HepG2 (cell line): ENCODE measurements around the gene SLC35F6. TPM values are rescaled to one million over a fixed set of nuclear protein-coding genes. Genes with fewer than 3 reads are reported as not detected.

ENCODE experiments used
- CAMTA2 ChIP-seq: sonication (generic); formaldehyde crosslinking; IDR thresholded peaks from 2 replicates; pipeline ENCODE4 v1.4.0; 2020; ENCODE audit warnings: mild to moderate bottlenecking, missing genetic modification reagents, borderline replicate concordance
- CENPT ChIP-seq: sonication (generic); formaldehyde crosslinking; IDR thresholded peaks from 2 replicates; pipeline ENCODE4 v1.8.0; 2022; ENCODE audit warnings: low read depth, mild to moderate bottlenecking, moderate library complexity, missing genetic modification reagents
- MLXIP ChIP-seq: sonication (generic); formaldehyde crosslinking; IDR thresholded peaks from 2 replicates; pipeline ENCODE4 v1.9.0; 2021; ENCODE audit warnings: missing genetic modification reagents, borderline replicate concordance
- PAXIP1 ChIP-seq: sonication (generic); formaldehyde crosslinking; conservative IDR thresholded peaks from 2 replicates; pipeline ENCODE4 v1.4.0; 2020; ENCODE audit warnings: mild to moderate bottlenecking, missing genetic modification reagents, moderate library complexity
- RBAK ChIP-seq: sonication (generic); formaldehyde crosslinking; IDR thresholded peaks from 2 replicates; pipeline ENCODE4 v1.5.1; 2020; ENCODE audit warnings: mild to moderate bottlenecking, missing genetic modification reagents
- RXRA ChIP-seq: sonication (generic); formaldehyde crosslinking; IDR thresholded peaks from 2 replicates; pipeline ENCODE4 v1.5.1; 2020; ENCODE audit warnings: missing genetic modification reagents
- RXRB ChIP-seq: IDR thresholded peaks from 2 replicates; pipeline ENCODE4 v1.6.1; 2016; ENCODE audit warnings: borderline replicate concordance, missing genetic modification reagents, missing compliant biosample characterization
- TGIF2 ChIP-seq: IDR thresholded peaks from 2 replicates; pipeline ENCODE4 v1.6.1; 2016; ENCODE audit warnings: control low read depth, missing compliant biosample characterization
- WIZ ChIP-seq: sonication (generic); formaldehyde crosslinking; IDR thresholded peaks from 2 replicates; pipeline ENCODE4 v1.5.1; 2020; ENCODE audit warnings: mild to moderate bottlenecking, missing genetic modification reagents
- ZBTB10 ChIP-seq: sonication (generic); formaldehyde crosslinking; IDR thresholded peaks from 2 replicates; pipeline ENCODE4 v1.4.0; 2020; ENCODE audit warnings: missing genetic modification reagents, borderline replicate concordance
- ZBTB25 ChIP-seq: IDR thresholded peaks from 2 replicates; pipeline ENCODE4 v1.6.1; 2018; ENCODE audit warnings: missing genetic modification reagents
- ZBTB39 ChIP-seq: sonication (generic); formaldehyde crosslinking; IDR thresholded peaks from 2 replicates; pipeline ENCODE4 v1.5.0; 2020; ENCODE audit warnings: missing genetic modification reagents
- ZNF678 ChIP-seq: sonication (generic); formaldehyde crosslinking; IDR thresholded peaks from 2 replicates; pipeline ENCODE4 v1.4.0; 2020; ENCODE audit warnings: mild to moderate bottlenecking, missing genetic modification reagents
- ZNF788 ChIP-seq: sonication (generic); formaldehyde crosslinking; IDR thresholded peaks from 2 replicates; pipeline ENCODE4 v1.5.0; 2020; ENCODE audit warnings: mild to moderate bottlenecking, missing genetic modification reagents, borderline replicate concordance
- polyA plus RNA-seq, 8 experiments: library from polyadenylated mRNA; depleted of rRNA in 3 of 8; stranded (reverse) in 7 of 8; unstranded in 1 of 8; fragments of >200 nt; fragmentation: Illumina TruSeq in 4 of 8; extraction: Trizol in 4 of 8; gene quantifications; 2 replicates each; pipeline versions ENCODE4 v1.2.1 to v1.2.3, GENCODE V29; 2011 to 2016; ENCODE audit warnings: low read depth in 4 of 8, missing spikeins in 1 of 8, mixed read lengths in 1 of 8; ENCODE audit not compliant: insufficient read depth in 1 of 8
- total RNA-seq, 5 experiments: library from RNA; depleted of rRNA; stranded (reverse); fragments of >200 nt; fragmentation: Illumina TruSeq; extraction: Trizol; gene quantifications; 2 replicates each; pipeline ENCODE4 v1.2.3, GENCODE V29; 2016; ENCODE audit warnings: low read depth in 1 of 5

The SLC35F6 gene
- total and polyA plus RNA-seq, 2 of the 13 experiments (the other 11 are each of a cell fraction or from before 2014, with no cell fraction given): 15.2 to 21.2 TPM

GRCh38 chr2:26785431-26786206, 21.5 kb downstream of the SLC35F6 start, which contains the start of gene CENPA (continued):
- no peak for TF ChIP-seq PAXIP1
- peak; percentile 93 for TF ChIP-seq MLXIP (CRISPR knock-in tag)
- TF ChIP-seq TGIF2: peak; percentile 97
- peak; percentile 70; the same call in 1 of the 2 replicates for TF ChIP-seq ZNF788
- TF ChIP-seq RXRB (CRISPR knock-in tag): peak; percentile 96
- no peak for TF ChIP-seq RBAK (CRISPR knock-in tag)
- peak; percentile 88 for TF ChIP-seq CENPT
- peak; percentile 80; the same call in 1 of the 2 replicates for TF ChIP-seq ZBTB25 (CRISPR knock-in tag)
- TF ChIP-seq RXRA (CRISPR knock-in tag): peak; percentile 95
- TF ChIP-seq CAMTA2: peak; percentile 84; the same call in 1 of the 2 replicates
- peak; percentile 97; the same call in 1 of the 2 replicates for TF ChIP-seq ZNF678
- no peak; the same call in 1 of the 2 replicates for TF ChIP-seq ZBTB39 (CRISPR knock-in tag)
- peak; percentile 95; the same call in 1 of the 2 replicates for TF ChIP-seq ZBTB10
- TF ChIP-seq WIZ (CRISPR knock-in tag): no peak
